Measurements from ENCODE around the gene OLFML2A. TPM values are rescaled to one million over a fixed set of nuclear protein-coding genes. Genes with fewer than 3 reads are reported as not detected.
A peak's percentile ranks its signal among the peaks of the same experiment; 100 is the strongest.

OLFML2A gene
- total RNA-seq, 1 experiment from 2014 or later = 5.8 TPM

- Histone ChIP-seq H3K27ac (ENCODE audit: insufficient read length, low read depth, low read length) (peak overlapping the region; percentile 93), H3K27me3 (ENCODE audit: insufficient read depth, low read length) (no peaks in the 10 kb centered on the region), H4K5ac (ENCODE audit: insufficient read length, low read depth, low read length) (no peak overlapping the region), H4K20me1 (ENCODE audit: control insufficient read depth, insufficient read depth, insufficient read length) (no peaks in the 10 kb centered on the region), H3K23me2 (ENCODE audit: insufficient read length, low read depth, low read length, poor library complexity, severe bottlenecking) (peaks cover 3% of the 10 kb centered on the region), H3K9ac (ENCODE audit: extremely low read depth, insufficient read length, low read length) (no peak overlapping the region), H3T11ph (ENCODE audit: low read length) (no peak overlapping the region), H2AFZ (ENCODE audit: low read length) (no peak overlapping the region), H3K79me1 (ENCODE audit: insufficient read depth, low read depth, low read length, poor library complexity, severe bottlenecking) (peaks cover 3% of the 10 kb centered on the region), H3K4ac (ENCODE audit: low read depth, low read length) (no peak overlapping the region), H3K9me3 (ENCODE audit: control insufficient read depth, low read depth, low read length) (no peaks in the 10 kb centered on the region), H2BK20ac (ENCODE audit: low read depth, low read length, poor library complexity, severe bottlenecking) (no peak overlapping the region), H3K14ac (ENCODE audit: insufficient read depth, low read length) (no peak overlapping the region), H2AK5ac (ENCODE audit: insufficient read length, low read length) (no peak overlapping the region), H3K18ac (ENCODE audit: insufficient read length, low read depth, low read length) (no peak overlapping the region), H3K79me2 (ENCODE audit: insufficient read depth, low read length) (peaks cover 18% of the 10 kb centered on the region; the same call in 1 of the 2 replicates), H2BK5ac (ENCODE audit: insufficient read length, low read length) (no peak overlapping the region), H2BK120ac (ENCODE audit: low read depth, low read length, poor library complexity, severe bottlenecking) (no peak overlapping the region), H2BK15ac (ENCODE audit: low read depth, low read length) (no peak overlapping the region), H4K8ac (replicated peaks; ENCODE audit: insufficient read length, low read depth, low read length) (no peak overlapping the region), H3K23ac (ENCODE audit: insufficient read length, low read depth, low read length) (no peak overlapping the region), H3K4me2 (ENCODE audit: insufficient read depth, insufficient read length, low read length) (peak overlapping the region; percentile 77), H2BK12ac (ENCODE audit: insufficient read length, low read depth, low read length) (no peak overlapping the region), H3K4me1 (ENCODE audit: insufficient read depth, low read length) (peaks cover 8% of the 10 kb centered on the region), H4K91ac (ENCODE audit: insufficient read length, low read depth, low read length) (no peak overlapping the region), H3K56ac (ENCODE audit: insufficient read length, low read depth, low read length) (no peak overlapping the region)
- WGBS (ENCODE audit: extremely low coverage, insufficient read length, low lambda C conversion rate) = no CpG with 5 or more reads among the region's 6 CpGs
- no peaks in the 10 kb centered on the region for H3K9me3 Mint-ChIP-seq
- TF ChIP-seq CTCF (conservative IDR thresholded peaks at IDR 0.05) = no peak
- no peak for DNase-seq
- H3K27ac Mint-ChIP-seq = peak overlapping the region; percentile 80 to 99 (median 98)
- no peaks in the 10 kb centered on the region for H3K27me3 Mint-ChIP-seq (ENCODE audit: low read depth)
- peak overlapping the region; percentile 54 to 75 for H3K4me3 Mint-ChIP-seq
- no peaks in the 10 kb centered on the region for H3K36me3 Mint-ChIP-seq (ENCODE audit: insufficient read depth in 1 of 3, low read depth in 3 of 3)
- H3K4me1 Mint-ChIP-seq = peaks cover 90 to 93% of the 10 kb centered on the region in 2 experiments
Observed at GRCh38 chr9:124757616-124758015, 19.3 kb upstream of the OLFML2A start.
